WTC11 (cell line): ENCODE measurements around the gene GRK1. TPM values are rescaled to one million over a fixed set of nuclear protein-coding genes. Genes with fewer than 3 reads are reported as not detected.

ENCODE experiments used
- ATAC-seq: fragments of 200-7000 bp; cut with Tn5 transposase; 2 replicates; pipeline ENCODE4 v1.10.0; 2021; ENCODE audit warnings: mild to moderate bottlenecking, moderate library complexity
- CTCF ChIA-PET: fragments of 300-600 bp; sonication (Branson Sonifier 250); formaldehyde crosslinking; loops from one replicate; lab custom pipeline; 2021; ENCODE audit warnings: antibody characterized with exemption; lab: Charles Lee
- POLR2A ChIA-PET: fragments of 350-600 bp; sonication (Branson Sonifier 250); formaldehyde crosslinking; loops from one replicate; lab custom pipeline; 2021; ENCODE audit warnings: antibody characterized with exemption; lab: Charles Lee
- DNase-seq: peaks from one replicate; pipeline ENCODE4 v3.0.0; 2021; ENCODE audit warnings: low spot score
- H3K27ac Mint-ChIP-seq: 2 replicates; pipeline ENCODE4 v1.8.0; 2021; ENCODE audit warnings: mixed read lengths
- H3K27me3 Mint-ChIP-seq: 2 replicates; pipeline ENCODE4 v1.8.0; 2021; ENCODE audit warnings: low read depth, mild to moderate bottlenecking, moderate library complexity, mixed read lengths
- H3K36me3 Mint-ChIP-seq: 2 replicates; pipeline ENCODE4 v1.8.0; 2021; ENCODE audit warnings: mixed read lengths
- H3K4me1 Mint-ChIP-seq: 2 replicates; pipeline ENCODE4 v1.8.0; 2022; ENCODE audit warnings: mixed read lengths
- H3K4me3 Mint-ChIP-seq: 2 replicates; pipeline ENCODE4 v1.8.0; 2021; ENCODE audit warnings: mild to moderate bottlenecking, moderate library complexity, mixed read lengths
- H3K9me3 Mint-ChIP-seq: 2 replicates; pipeline ENCODE4 v1.8.0; 2021; ENCODE audit warnings: mixed read lengths
- CREM ChIP-seq: sonication (generic); formaldehyde crosslinking; IDR thresholded peaks from 2 replicates; pipeline ENCODE4 v1.8.1; 2022; ENCODE audit warnings: mild to moderate bottlenecking, missing genetic modification reagents, moderate library complexity
- E2F1 ChIP-seq: sonication (generic); formaldehyde crosslinking; IDR thresholded peaks from 2 replicates; pipeline ENCODE4 v1.8.0; 2022; ENCODE audit warnings: mild to moderate bottlenecking, missing genetic modification reagents
- EMX1 ChIP-seq: fragments of 250-450 bp; sonication (Bioruptor Pico); IDR thresholded peaks from 2 replicates; pipeline ENCODE4 v1.8.0; 2021; ENCODE audit warnings: mild to moderate bottlenecking
- ESRRA ChIP-seq: sonication (generic); formaldehyde crosslinking; IDR thresholded peaks from 2 replicates; pipeline ENCODE4 v1.8.1; 2022; ENCODE audit warnings: mild to moderate bottlenecking, missing genetic modification reagents, borderline replicate concordance
- FOXJ3 ChIP-seq: sonication (generic); formaldehyde crosslinking; IDR thresholded peaks from 2 replicates; pipeline ENCODE4 v1.9.0; 2021; ENCODE audit warnings: missing genetic modification reagents, mild to moderate bottlenecking, borderline replicate concordance
- GABPB1 ChIP-seq: sonication (generic); formaldehyde crosslinking; IDR thresholded peaks from 2 replicates; pipeline ENCODE4 v1.8.1; 2023; ENCODE audit warnings: mild to moderate bottlenecking, missing genetic modification reagents
- HMGA2 ChIP-seq: fragments of 250-450 bp; sonication (Bioruptor Pico); IDR thresholded peaks from 2 replicates; pipeline ENCODE4 v1.4.0; 2021; ENCODE audit warnings: mild to moderate bottlenecking, moderate library complexity
- HMGXB4 ChIP-seq: sonication (generic); formaldehyde crosslinking; IDR thresholded peaks from 2 replicates; pipeline ENCODE4 v1.8.1; 2023; ENCODE audit warnings: mild to moderate bottlenecking, moderate library complexity, missing genetic modification reagents
- IRF2 ChIP-seq: sonication (generic); formaldehyde crosslinking; IDR thresholded peaks from 2 replicates; pipeline ENCODE4 v1.8.0; 2022; ENCODE audit warnings: low read depth, missing genetic modification reagents, borderline replicate concordance
- MXD4 ChIP-seq: fragments of 250-450 bp; sonication (Bioruptor Pico); IDR thresholded peaks from 2 replicates; pipeline ENCODE4 v1.8.0; 2021; ENCODE audit warnings: mild to moderate bottlenecking, moderate library complexity, borderline replicate concordance
- MYBL2 ChIP-seq: sonication (generic); formaldehyde crosslinking; IDR thresholded peaks from 2 replicates; pipeline ENCODE4 v1.8.1; 2023; ENCODE audit warnings: mild to moderate bottlenecking, moderate library complexity, missing genetic modification reagents
- NFATC4 ChIP-seq: fragments of 250-450 bp; sonication (Bioruptor Pico); IDR thresholded peaks from 2 replicates; pipeline ENCODE4 v1.9.0; 2021; ENCODE audit warnings: mild to moderate bottlenecking
- NR2C2 ChIP-seq: sonication (generic); formaldehyde crosslinking; IDR thresholded peaks from 2 replicates; pipeline ENCODE4 v1.8.0; 2022; ENCODE audit warnings: mild to moderate bottlenecking, missing genetic modification reagents
- PRRX2 ChIP-seq: fragments of 250-450 bp; sonication (Bioruptor Pico); IDR thresholded peaks from 2 replicates; pipeline ENCODE4 v1.8.0; 2021; ENCODE audit warnings: mild to moderate bottlenecking
- STAT6 ChIP-seq: sonication (generic); formaldehyde crosslinking; conservative IDR thresholded peaks from 2 replicates; pipeline ENCODE4 v1.8.1; 2023; ENCODE audit warnings: mild to moderate bottlenecking, low read depth, missing genetic modification reagents, moderate library complexity
- USF1 ChIP-seq: sonication (generic); formaldehyde crosslinking; IDR thresholded peaks from 2 replicates; pipeline ENCODE4 v1.8.0; 2022; ENCODE audit warnings: mild to moderate bottlenecking, missing genetic modification reagents
- ZBTB21 ChIP-seq: sonication (generic); formaldehyde crosslinking; IDR thresholded peaks from 2 replicates; pipeline ENCODE4 v1.8.1; 2023; ENCODE audit warnings: mild to moderate bottlenecking, missing genetic modification reagents, borderline replicate concordance
- ZNF317 ChIP-seq: sonication (generic); formaldehyde crosslinking; IDR thresholded peaks from 2 replicates; pipeline ENCODE4 v1.8.1; 2023; ENCODE audit warnings: low read depth, mild to moderate bottlenecking, moderate library complexity, missing genetic modification reagents, borderline replicate concordance
- ZNF396 ChIP-seq: fragments of 250-450 bp; sonication (Bioruptor Pico); IDR thresholded peaks from 2 replicates; pipeline ENCODE4 v1.8.0; 2021; ENCODE audit warnings: mild to moderate bottlenecking, moderate library complexity, borderline replicate concordance
- total RNA-seq: library from RNA; stranded (reverse); gene quantifications from 3 replicates; pipeline ENCODE4 v1.2.3, GENCODE V29; 2021
- TF ChIP-seq, protein P1 (sequence below): fragments of 250-450 bp; sonication (Bioruptor Pico); IDR thresholded peaks from 2 replicates; pipeline ENCODE4 v2.1.2; 2022; ENCODE audit warnings: mild to moderate bottlenecking, moderate library complexity
- TF ChIP-seq, protein P2 (sequence below): sonication (generic); formaldehyde crosslinking; IDR thresholded peaks from 2 replicates; pipeline ENCODE4 v1.8.1; 2023; ENCODE audit warnings: mild to moderate bottlenecking, missing genetic modification reagents
- TF ChIP-seq, protein P3 (sequence below): sonication (generic); formaldehyde crosslinking; IDR thresholded peaks from 2 replicates; pipeline ENCODE4 v1.8.1; 2022; ENCODE audit warnings: mild to moderate bottlenecking, moderate library complexity, missing genetic modification reagents
- TF ChIP-seq, protein P4 (sequence below): sonication (generic); formaldehyde crosslinking; IDR thresholded peaks from 2 replicates; pipeline ENCODE4 v1.8.1; 2023; ENCODE audit warnings: mild to moderate bottlenecking, missing genetic modification reagents, moderate library complexity

GRK1 gene
- total RNA-seq, 1 experiment from 2014 or later, result 0.17 TPM

DNA sequence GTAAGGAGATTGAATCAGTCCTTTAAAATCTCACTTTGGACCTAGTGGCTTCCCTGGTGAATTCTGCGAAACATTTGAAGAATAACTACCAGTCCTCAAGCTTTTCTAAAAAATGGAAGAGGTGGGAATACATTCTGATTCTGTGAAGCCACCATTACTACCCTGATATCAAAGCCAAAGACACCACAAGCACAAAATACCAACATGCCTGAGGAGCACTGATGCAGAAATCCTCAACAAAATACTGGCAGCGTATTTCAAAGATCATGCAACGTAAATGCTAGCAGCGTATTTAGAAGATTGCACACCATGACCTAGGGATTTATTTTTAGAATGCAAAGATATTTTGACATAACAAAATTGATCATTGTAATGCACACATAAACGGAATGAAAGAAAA is 23.4 kb upstream of the GRK1 start (continued):
- TF ChIP-seq, protein P1, sequence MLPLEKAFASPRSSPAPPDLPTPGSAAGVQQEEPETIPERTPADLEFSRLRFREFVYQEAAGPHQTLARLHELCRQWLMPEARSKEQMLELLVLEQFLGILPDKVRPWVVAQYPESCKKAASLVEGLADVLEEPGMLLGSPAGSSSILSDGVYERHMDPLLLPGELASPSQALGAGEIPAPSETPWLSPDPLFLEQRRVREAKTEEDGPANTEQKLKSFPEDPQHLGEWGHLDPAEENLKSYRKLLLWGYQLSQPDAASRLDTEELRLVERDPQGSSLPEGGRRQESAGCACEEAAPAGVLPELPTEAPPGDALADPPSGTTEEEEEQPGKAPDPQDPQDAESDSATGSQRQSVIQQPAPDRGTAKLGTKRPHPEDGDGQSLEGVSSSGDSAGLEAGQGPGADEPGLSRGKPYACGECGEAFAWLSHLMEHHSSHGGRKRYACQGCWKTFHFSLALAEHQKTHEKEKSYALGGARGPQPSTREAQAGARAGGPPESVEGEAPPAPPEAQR (CRISPR knock-in tag), result no peak
- TF ChIP-seq, protein P2, sequence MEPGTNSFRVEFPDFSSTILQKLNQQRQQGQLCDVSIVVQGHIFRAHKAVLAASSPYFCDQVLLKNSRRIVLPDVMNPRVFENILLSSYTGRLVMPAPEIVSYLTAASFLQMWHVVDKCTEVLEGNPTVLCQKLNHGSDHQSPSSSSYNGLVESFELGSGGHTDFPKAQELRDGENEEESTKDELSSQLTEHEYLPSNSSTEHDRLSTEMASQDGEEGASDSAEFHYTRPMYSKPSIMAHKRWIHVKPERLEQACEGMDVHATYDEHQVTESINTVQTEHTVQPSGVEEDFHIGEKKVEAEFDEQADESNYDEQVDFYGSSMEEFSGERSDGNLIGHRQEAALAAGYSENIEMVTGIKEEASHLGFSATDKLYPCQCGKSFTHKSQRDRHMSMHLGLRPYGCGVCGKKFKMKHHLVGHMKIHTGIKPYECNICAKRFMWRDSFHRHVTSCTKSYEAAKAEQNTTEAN (CRISPR knock-in tag), result no peak
- TF ChIP-seq PRRX2 (CRISPR knock-in tag) (no peak), CREM (CRISPR knock-in tag) (no peak)

GRCh38 chr13:113644800-113645199 is 22.2 kb upstream of the GRK1 start:
- ChIA-PET CTCF (no interaction called here), POLR2A (no interaction called here)
- Mint-ChIP-seq H3K4me1 (no peaks in the 10 kb centered on the region; the same call in 1 of the 2 replicates), H3K36me3 (peaks cover 38% of the 10 kb centered on the region), H3K4me3 (no peak overlapping the region), H3K27ac (no peak overlapping the region), H3K9me3 (peaks cover 28% of the 10 kb centered on the region), H3K27me3 (no peaks in the 10 kb centered on the region)
- ATAC-seq (no peak), DNase-seq (no peak)
- no peak for TF ChIP-seq USF1 (CRISPR knock-in tag)
- TF ChIP-seq EMX1 (CRISPR knock-in tag), result no peak
- TF ChIP-seq STAT6 (CRISPR knock-in tag), result no peak
- no peak for TF ChIP-seq HMGA2
- no peak for TF ChIP-seq ZNF396 (CRISPR knock-in tag)
- TF ChIP-seq FOXJ3 (CRISPR knock-in tag), result no peak
- no peak for TF ChIP-seq CREM (CRISPR knock-in tag)
- TF ChIP-seq MXD4 (CRISPR knock-in tag), result no peak
- TF ChIP-seq, protein P3, sequence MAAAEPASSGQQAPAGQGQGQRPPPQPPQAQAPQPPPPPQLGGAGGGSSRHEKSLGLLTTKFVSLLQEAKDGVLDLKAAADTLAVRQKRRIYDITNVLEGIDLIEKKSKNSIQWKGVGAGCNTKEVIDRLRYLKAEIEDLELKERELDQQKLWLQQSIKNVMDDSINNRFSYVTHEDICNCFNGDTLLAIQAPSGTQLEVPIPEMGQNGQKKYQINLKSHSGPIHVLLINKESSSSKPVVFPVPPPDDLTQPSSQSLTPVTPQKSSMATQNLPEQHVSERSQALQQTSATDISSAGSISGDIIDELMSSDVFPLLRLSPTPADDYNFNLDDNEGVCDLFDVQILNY (CRISPR knock-in tag), result no peak
- TF ChIP-seq HMGXB4 (CRISPR knock-in tag), result no peak
- TF ChIP-seq GABPB1 (CRISPR knock-in tag), result no peak
- no peak for TF ChIP-seq NR2C2 (CRISPR knock-in tag)
- no peak for TF ChIP-seq ESRRA
- no peak for TF ChIP-seq IRF2 (CRISPR knock-in tag)
- TF ChIP-seq NFATC4 (CRISPR knock-in tag), result no peak
- no peak for TF ChIP-seq ZNF317 (CRISPR knock-in tag)
- TF ChIP-seq E2F1 (CRISPR knock-in tag), result no peak
- TF ChIP-seq ZBTB21 (CRISPR knock-in tag), result no peak
- TF ChIP-seq, protein P4, sequence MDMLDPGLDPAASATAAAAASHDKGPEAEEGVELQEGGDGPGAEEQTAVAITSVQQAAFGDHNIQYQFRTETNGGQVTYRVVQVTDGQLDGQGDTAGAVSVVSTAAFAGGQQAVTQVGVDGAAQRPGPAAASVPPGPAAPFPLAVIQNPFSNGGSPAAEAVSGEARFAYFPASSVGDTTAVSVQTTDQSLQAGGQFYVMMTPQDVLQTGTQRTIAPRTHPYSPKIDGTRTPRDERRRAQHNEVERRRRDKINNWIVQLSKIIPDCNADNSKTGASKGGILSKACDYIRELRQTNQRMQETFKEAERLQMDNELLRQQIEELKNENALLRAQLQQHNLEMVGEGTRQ, result no peak
- TF ChIP-seq MYBL2, result no peak
